Measurements from ENCODE around the gene TMEM139. TPM values are rescaled to one million over a fixed set of nuclear protein-coding genes. Genes with fewer than 3 reads are reported as not detected.

The TMEM139 gene
- total and polyA plus RNA-seq, 2 experiments from 2014 or later, result 15.6 to 19.8 TPM

- H3K9me2 ChIP-seq (replicated peaks; ENCODE audit: insufficient read depth), result no peaks in the 10 kb centered on the region
These were observed 15.1 kb downstream of the TMEM139 start for GRCh38 chr7:143299840-143300239.

GRCh38 chr7:143300959-143301935, 16.5 kb downstream of the TMEM139 start:
- no peak overlapping the region for H3K4me2 ChIP-seq
- H2AFZ ChIP-seq, result no peak overlapping the region
- H3K27ac ChIP-seq, result peak overlapping the region; percentile 65
- H3K36me3 ChIP-seq (replicated peaks; ENCODE audit: insufficient read depth, low read depth), result no peaks in the 10 kb centered on the region
- no peak for TF ChIP-seq EZH2 (IDR thresholded peaks at IDR 0.05; ENCODE audit: borderline replicate concordance)
- no peak for TF ChIP-seq EZH2phosphoT487 (IDR thresholded peaks at IDR 0.05; ENCODE audit: low read depth, severe bottlenecking, unreplicated experiment)
- TF ChIP-seq, protein P1, sequence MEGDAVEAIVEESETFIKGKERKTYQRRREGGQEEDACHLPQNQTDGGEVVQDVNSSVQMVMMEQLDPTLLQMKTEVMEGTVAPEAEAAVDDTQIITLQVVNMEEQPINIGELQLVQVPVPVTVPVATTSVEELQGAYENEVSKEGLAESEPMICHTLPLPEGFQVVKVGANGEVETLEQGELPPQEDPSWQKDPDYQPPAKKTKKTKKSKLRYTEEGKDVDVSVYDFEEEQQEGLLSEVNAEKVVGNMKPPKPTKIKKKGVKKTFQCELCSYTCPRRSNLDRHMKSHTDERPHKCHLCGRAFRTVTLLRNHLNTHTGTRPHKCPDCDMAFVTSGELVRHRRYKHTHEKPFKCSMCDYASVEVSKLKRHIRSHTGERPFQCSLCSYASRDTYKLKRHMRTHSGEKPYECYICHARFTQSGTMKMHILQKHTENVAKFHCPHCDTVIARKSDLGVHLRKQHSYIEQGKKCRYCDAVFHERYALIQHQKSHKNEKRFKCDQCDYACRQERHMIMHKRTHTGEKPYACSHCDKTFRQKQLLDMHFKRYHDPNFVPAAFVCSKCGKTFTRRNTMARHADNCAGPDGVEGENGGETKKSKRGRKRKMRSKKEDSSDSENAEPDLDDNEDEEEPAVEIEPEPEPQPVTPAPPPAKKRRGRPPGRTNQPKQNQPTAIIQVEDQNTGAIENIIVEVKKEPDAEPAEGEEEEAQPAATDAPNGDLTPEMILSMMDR (IDR thresholded peaks at IDR 0.05; ENCODE audit: poor library complexity), result no peak
- H3K79me2 ChIP-seq, result peaks cover 8% of the 10 kb centered on the region
- no peaks in the 10 kb centered on the region for H4K20me1 ChIP-seq (ENCODE audit: insufficient read depth, poor library complexity, severe bottlenecking)
- no peak for DNase-seq (ENCODE audit: low spot score)
- WGBS (ENCODE audit: low lambda C conversion rate, missing lambda C conversion rate), result 67% methylated on average over 8 of the region's 8 CpGs
- no peaks in the 10 kb centered on the region for H3K9me2 ChIP-seq (replicated peaks; ENCODE audit: insufficient read depth)
- no peaks in the 10 kb centered on the region for H3K27me3 ChIP-seq
- H3K4me3 ChIP-seq, result no peak overlapping the region
- no peaks in the 10 kb centered on the region for H3K9me3 ChIP-seq (ENCODE audit: low read depth)
- H3K4me1 ChIP-seq (ENCODE audit: insufficient read depth), result peaks cover 3% of the 10 kb centered on the region

More at GRCh38 chr7:143299840-143300239, 15.1 kb downstream of the TMEM139 start:
- Histone ChIP-seq H3K27me3 (no peaks in the 10 kb centered on the region), H4K20me1 (ENCODE audit: insufficient read depth, poor library complexity, severe bottlenecking) (no peaks in the 10 kb centered on the region), H3K9me3 (ENCODE audit: low read depth) (no peaks in the 10 kb centered on the region), H2AFZ (no peak overlapping the region), H3K4me1 (ENCODE audit: insufficient read depth) (peaks cover 5% of the 10 kb centered on the region), H3K4me2 (no peak overlapping the region), H3K79me2 (peaks cover 8% of the 10 kb centered on the region), H3K4me3 (no peak overlapping the region), H3K27ac (no peak overlapping the region), H3K36me3 (replicated peaks; ENCODE audit: insufficient read depth, low read depth) (no peaks in the 10 kb centered on the region)
- TF ChIP-seq EZH2phosphoT487 (IDR thresholded peaks at IDR 0.05; ENCODE audit: low read depth, severe bottlenecking, unreplicated experiment) (no peak), EZH2 (IDR thresholded peaks at IDR 0.05; ENCODE audit: borderline replicate concordance) (no peak)
- TF ChIP-seq, protein P1 (IDR thresholded peaks at IDR 0.05; ENCODE audit: poor library complexity), result peak; percentile 42
- 85% methylated on average over 8 of the region's 8 CpGs for WGBS (ENCODE audit: low lambda C conversion rate, missing lambda C conversion rate)
- peak; percentile 42 for DNase-seq (ENCODE audit: low spot score)

GRCh38 chr7:143303733-143304132, 19.0 kb downstream of the TMEM139 start:
- TF ChIP-seq, protein P1 (IDR thresholded peaks at IDR 0.05; ENCODE audit: poor library complexity), result no peak
- TF ChIP-seq EZH2phosphoT487 (IDR thresholded peaks at IDR 0.05; ENCODE audit: low read depth, severe bottlenecking, unreplicated experiment) (no peak), EZH2 (IDR thresholded peaks at IDR 0.05; ENCODE audit: borderline replicate concordance) (no peak)
- DNase-seq (ENCODE audit: low spot score), result no peak
- no peak overlapping the region for H2AFZ ChIP-seq
- no peaks in the 10 kb centered on the region for H3K79me2 ChIP-seq
- H3K9me2 ChIP-seq (replicated peaks; ENCODE audit: insufficient read depth), result no peaks in the 10 kb centered on the region
- H3K4me3 ChIP-seq, result no peak overlapping the region
- H3K27me3 ChIP-seq, result no peaks in the 10 kb centered on the region
- H3K27ac ChIP-seq, result no peak overlapping the region
- no peaks in the 10 kb centered on the region for H4K20me1 ChIP-seq (ENCODE audit: insufficient read depth, poor library complexity, severe bottlenecking)
- H3K4me1 ChIP-seq (ENCODE audit: insufficient read depth), result no peaks in the 10 kb centered on the region
- WGBS (ENCODE audit: low lambda C conversion rate, missing lambda C conversion rate), result 97% methylated on average over 10 of the region's 10 CpGs
- no peaks in the 10 kb centered on the region for H3K36me3 ChIP-seq (replicated peaks; ENCODE audit: insufficient read depth, low read depth)
- no peaks in the 10 kb centered on the region for H3K9me3 ChIP-seq (ENCODE audit: low read depth)
- H3K4me2 ChIP-seq, result no peak overlapping the region
